ENCODE data around the gene GARIN5B. TPM values are rescaled to one million over a fixed set of nuclear protein-coding genes. Genes with fewer than 3 reads are reported as not detected.
A peak's percentile ranks its signal among the peaks of the same experiment; 100 is the strongest.

GARIN5B gene
- total RNA-seq, 4 donors from 2014 or later, result not detected

DNA sequence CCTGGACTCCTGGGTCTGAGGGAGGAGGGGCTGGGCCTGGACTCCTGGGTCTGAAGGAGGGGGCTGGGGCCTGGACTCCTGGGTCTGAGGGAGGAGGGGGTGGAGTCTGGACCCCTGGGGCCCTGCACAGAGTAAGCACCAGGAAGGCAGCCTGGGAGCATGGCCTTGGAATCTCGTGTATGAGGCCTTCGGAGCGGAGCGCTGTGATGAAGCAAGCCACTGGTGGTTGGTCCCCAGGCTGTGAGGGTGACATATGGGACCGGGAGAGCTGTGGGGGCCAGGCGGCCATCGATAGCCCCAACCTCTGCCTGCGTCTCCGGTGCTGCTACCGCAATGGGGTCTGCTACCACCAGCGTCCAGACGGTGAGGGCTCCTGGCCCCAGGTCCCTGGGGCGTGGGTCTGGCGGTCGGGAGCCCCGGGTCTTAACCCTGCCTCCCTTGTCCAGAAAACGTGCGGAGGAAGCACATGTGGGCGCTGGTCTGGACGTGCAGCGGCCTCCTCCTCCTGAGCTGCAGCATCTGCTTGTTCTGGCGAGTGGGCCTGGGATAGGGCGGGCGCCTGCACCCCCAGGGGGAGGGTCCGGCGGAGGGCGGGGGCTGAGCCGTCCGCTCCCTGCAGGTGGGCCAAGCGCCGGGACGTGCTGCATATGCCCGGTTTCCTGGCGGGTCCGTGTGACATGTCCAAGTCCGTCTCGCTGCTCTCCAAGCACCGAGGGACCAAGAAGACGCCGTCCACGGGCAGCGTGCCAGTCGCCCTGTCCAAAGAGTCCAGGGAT, 14.5 kb upstream of the GARIN5B start:
- Histone ChIP-seq H3K27me3 (peaks cover 25% of the 10 kb centered on the region), H3K4me3 (replicated peaks in 1 of 3) (no peak overlapping the region), H3K4me1 (peaks cover 0 to 5% of the 10 kb centered on the region in 2 donors), H3K9me3 (no peaks in the 10 kb centered on the region), H3K27ac (no peak overlapping the region), H3K36me3 (no peaks in the 10 kb centered on the region)
- 14 to 16% methylated on average over 15 to 20 of the region's 43 CpGs for WGBS, 2 donors
- peak in 1 of 2 donors; percentile 13 for DNase-seq
- intact Hi-C loops (cut with DNase I), result no loop called here
- TF ChIP-seq, protein P1, sequence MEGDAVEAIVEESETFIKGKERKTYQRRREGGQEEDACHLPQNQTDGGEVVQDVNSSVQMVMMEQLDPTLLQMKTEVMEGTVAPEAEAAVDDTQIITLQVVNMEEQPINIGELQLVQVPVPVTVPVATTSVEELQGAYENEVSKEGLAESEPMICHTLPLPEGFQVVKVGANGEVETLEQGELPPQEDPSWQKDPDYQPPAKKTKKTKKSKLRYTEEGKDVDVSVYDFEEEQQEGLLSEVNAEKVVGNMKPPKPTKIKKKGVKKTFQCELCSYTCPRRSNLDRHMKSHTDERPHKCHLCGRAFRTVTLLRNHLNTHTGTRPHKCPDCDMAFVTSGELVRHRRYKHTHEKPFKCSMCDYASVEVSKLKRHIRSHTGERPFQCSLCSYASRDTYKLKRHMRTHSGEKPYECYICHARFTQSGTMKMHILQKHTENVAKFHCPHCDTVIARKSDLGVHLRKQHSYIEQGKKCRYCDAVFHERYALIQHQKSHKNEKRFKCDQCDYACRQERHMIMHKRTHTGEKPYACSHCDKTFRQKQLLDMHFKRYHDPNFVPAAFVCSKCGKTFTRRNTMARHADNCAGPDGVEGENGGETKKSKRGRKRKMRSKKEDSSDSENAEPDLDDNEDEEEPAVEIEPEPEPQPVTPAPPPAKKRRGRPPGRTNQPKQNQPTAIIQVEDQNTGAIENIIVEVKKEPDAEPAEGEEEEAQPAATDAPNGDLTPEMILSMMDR (IDR thresholded peaks at IDR 0.05), result no peak
- no peak for TF ChIP-seq POLR2A (IDR thresholded peaks at IDR 0.05)

DNA sequence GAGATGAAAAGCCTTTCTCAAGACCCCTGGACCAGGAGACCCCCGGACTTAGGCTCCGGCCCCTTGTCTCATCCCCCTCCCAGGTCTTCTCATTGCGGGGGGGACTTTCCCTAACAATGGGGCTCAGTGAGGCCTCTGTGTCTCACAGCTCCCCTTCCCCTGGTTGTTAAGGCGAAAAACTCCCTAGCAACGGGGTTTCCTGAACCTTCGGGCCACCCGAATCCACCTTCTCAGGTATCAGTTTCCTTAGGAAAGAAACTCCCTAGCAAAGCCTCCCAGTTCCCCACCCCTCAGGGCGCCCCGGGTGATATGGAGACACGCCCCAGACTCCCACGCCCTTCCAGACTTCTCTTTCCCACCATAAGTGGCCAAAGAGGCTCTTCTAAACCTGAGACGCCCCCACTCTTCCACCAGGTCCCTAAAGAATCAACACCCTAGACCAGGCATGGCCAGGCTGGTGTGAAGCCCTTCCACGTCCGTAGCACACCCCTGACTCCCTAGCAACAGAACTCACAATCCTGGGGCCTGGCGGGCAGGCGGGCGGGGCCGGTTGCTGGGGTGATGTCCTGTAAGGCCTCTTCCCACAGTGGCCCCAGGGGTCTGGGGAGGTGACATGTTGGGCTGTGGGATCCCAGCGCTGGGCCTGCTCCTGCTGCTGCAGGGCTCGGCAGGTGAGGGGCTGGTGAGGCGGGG, 13.3 kb upstream of the GARIN5B start, which contains the start of gene TMEM190:
TMEM190 (plus strand) TSS at position 586 of the 693 bp plus-strand sequence; CDS start at position 614, 28 bp downstream.
- peaks cover 31% of the 10 kb centered on the region for H3K27me3 ChIP-seq
- no peaks in the 10 kb centered on the region for H3K9me3 ChIP-seq
- H3K27ac ChIP-seq, result no peak within 1 kb of the TSS
- no peak for TF ChIP-seq POLR2A (IDR thresholded peaks at IDR 0.05)
- H3K4me1 ChIP-seq, result peaks cover 0 to 5% of the 10 kb centered on the region in 2 donors
- no peak for DNase-seq
- no peak within 1 kb of the TSS for H3K4me3 ChIP-seq (replicated peaks in 1 of 3)
- H3K36me3 ChIP-seq, result no peaks in the 10 kb centered on the region
- intact Hi-C loops (cut with DNase I), result no loop called here
- WGBS, 2 donors, result 30 to 32% methylated on average over 16 to 17 of the region's 21 CpGs

DNA sequence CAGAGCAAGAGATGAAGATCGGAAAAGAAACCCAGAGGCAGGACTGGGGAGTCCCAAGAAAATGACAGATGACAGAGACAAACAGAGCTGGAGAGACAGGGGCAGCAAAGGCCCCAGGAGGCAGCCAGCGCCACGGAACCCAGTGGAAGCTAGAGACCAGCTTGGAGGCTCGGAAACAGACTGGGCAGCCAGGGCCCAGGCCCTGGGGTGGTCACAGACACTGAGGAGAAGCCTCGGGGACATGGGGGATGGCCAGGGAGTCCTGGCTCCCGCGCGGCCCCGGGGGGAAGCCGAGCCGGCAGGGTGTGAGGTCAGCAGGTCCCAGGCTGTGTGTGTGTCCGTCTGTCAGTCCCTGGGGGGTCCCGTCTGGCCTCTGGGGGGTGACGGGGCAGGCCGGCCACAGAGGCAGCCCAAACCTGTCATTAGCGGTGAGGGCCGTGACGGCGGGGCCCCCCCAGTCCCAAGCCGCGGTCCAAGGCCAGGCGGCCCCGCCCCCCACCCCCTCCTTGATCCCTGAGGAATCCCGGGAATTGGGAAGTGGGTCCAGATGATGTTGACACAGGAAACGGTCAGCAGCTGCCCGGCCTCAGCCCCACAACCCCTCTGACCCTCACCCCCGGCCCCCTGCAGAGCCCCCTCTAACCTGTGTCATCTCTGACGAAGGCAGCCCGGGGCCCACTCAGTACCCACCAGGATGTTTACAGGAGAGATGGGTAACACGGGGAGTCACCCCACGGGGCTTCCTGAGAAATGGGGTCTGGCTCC, 11.1 kb upstream of the GARIN5B start:
- no peak overlapping the region for H3K27ac ChIP-seq
- no peak for DNase-seq
- peaks cover 41% of the 10 kb centered on the region for H3K27me3 ChIP-seq
- H3K4me3 ChIP-seq (replicated peaks in 1 of 3), result no peak overlapping the region
- H3K36me3 ChIP-seq, result no peaks in the 10 kb centered on the region
- no peak for TF ChIP-seq POLR2A (IDR thresholded peaks at IDR 0.05)
- TF ChIP-seq, protein P1 (IDR thresholded peaks at IDR 0.05), result no peak
- 10 to 11% methylated on average over 14 to 16 of the region's 31 CpGs for WGBS, 2 donors
- intact Hi-C loops (cut with DNase I), result no loop called here
- H3K4me1 ChIP-seq, result peaks cover 0 to 14% of the 10 kb centered on the region in 2 donors
- no peaks in the 10 kb centered on the region for H3K9me3 ChIP-seq

DNA sequence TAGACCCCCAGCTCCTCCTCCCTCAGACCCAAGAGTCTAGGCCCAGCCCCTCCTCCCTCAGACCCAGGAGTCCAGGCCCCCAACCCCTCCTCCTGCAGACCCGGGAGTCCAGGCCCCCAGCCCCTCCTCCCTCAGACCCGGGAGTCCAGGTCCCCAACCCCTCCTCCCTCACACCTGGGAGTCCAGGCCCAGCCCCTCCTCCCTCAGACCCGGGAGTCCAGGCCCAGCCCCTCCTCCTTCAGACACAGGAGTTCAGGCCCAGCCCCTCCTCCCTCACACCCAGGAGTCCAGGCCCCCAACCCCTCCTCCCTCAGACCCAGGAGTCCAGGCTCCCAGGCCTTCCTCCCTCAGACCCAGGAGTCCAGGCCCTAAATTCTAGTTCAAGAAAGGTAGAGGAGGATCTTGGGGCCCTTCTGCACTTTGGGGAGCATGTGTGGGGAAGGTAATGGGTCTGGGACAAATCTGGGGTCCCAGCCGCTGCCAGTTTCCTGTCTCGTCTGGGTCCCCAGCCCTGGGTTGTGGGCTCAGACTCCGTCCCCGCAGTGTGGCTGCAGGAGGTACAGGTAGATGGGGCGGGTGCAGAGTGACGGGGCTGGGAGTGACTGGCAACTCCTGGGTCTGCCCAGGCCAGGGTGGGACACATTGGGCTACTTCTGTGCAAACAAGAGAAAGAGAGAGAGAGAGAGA, 10.4 kb upstream of the GARIN5B start:
- no peak overlapping the region for H3K27ac ChIP-seq
- TF ChIP-seq, protein P1 (IDR thresholded peaks at IDR 0.05), result no peak
- TF ChIP-seq POLR2A (IDR thresholded peaks at IDR 0.05), result no peak
- intact Hi-C loops (cut with DNase I), result no loop called here
- H3K9me3 ChIP-seq, result no peaks in the 10 kb centered on the region
- peaks cover 46% of the 10 kb centered on the region for H3K27me3 ChIP-seq
- DNase-seq, result no peak
- peaks cover 0 to 20% of the 10 kb centered on the region in 2 donors for H3K4me1 ChIP-seq
- WGBS, 2 donors, result 55 to 63% methylated on average over 4 to 7 of the region's 9 CpGs
- H3K4me3 ChIP-seq (replicated peaks in 1 of 3), result no peak overlapping the region
- no peaks in the 10 kb centered on the region for H3K36me3 ChIP-seq
